Measurements from ENCODE around the gene CDKAL1. TPM values are rescaled to one million over a fixed set of nuclear protein-coding genes. Genes with fewer than 3 reads are reported as not detected.

CDKAL1 gene
- total RNA-seq, 1 donor from 2014 or later: 9.6 TPM

- peaks cover 9% of the 10 kb centered on the region for H3K9me3 Mint-ChIP-seq (ENCODE audit: low read depth)
- no peaks in the 10 kb centered on the region for H3K27me3 Mint-ChIP-seq (ENCODE audit: low read depth)
- peaks cover 16% of the 10 kb centered on the region for H3K4me1 Mint-ChIP-seq (ENCODE audit: low read depth)
- H3K36me3 Mint-ChIP-seq (ENCODE audit: low read depth): peaks cover 9% of the 10 kb centered on the region
- DNase-seq (ENCODE audit: low spot score): no peak
- TF ChIP-seq CTCF (IDR thresholded peaks at IDR 0.05): no peak
- no peak overlapping the region for H3K4me3 Mint-ChIP-seq (ENCODE audit: unreplicated experiment)
- H3K27ac Mint-ChIP-seq (ENCODE audit: unreplicated experiment): no peak overlapping the region
Observed at GRCh38 chr6:20801595-20801994, 267.3 kb downstream of the CDKAL1 start.

- Mint-ChIP-seq H3K9me3 (ENCODE audit: low read depth) (peaks cover 12% of the 10 kb centered on the region), H3K4me1 (ENCODE audit: low read depth) (peaks cover 16% of the 10 kb centered on the region), H3K27ac (ENCODE audit: unreplicated experiment) (no peak overlapping the region), H3K27me3 (ENCODE audit: low read depth) (no peaks in the 10 kb centered on the region), H3K4me3 (ENCODE audit: unreplicated experiment) (no peak overlapping the region), H3K36me3 (ENCODE audit: low read depth) (peaks cover 9% of the 10 kb centered on the region)
- no peak for DNase-seq (ENCODE audit: low spot score)
- no peak for TF ChIP-seq CTCF (IDR thresholded peaks at IDR 0.05)
Observed at GRCh38 chr6:20802596-20802995, 268.3 kb downstream of the CDKAL1 start.

- TF ChIP-seq CTCF (IDR thresholded peaks at IDR 0.05): no peak
- H3K27ac Mint-ChIP-seq (ENCODE audit: unreplicated experiment): peak overlapping the region; percentile 8
- H3K9me3 Mint-ChIP-seq (ENCODE audit: low read depth): peaks cover 12% of the 10 kb centered on the region
- H3K4me1 Mint-ChIP-seq (ENCODE audit: low read depth): peaks cover 20% of the 10 kb centered on the region
- DNase-seq (ENCODE audit: low spot score): no peak
- no peaks in the 10 kb centered on the region for H3K27me3 Mint-ChIP-seq (ENCODE audit: low read depth)
- H3K36me3 Mint-ChIP-seq (ENCODE audit: low read depth): peaks cover 9% of the 10 kb centered on the region
- H3K4me3 Mint-ChIP-seq (ENCODE audit: unreplicated experiment): no peak overlapping the region
Observed at GRCh38 chr6:20805021-20805420, 270.8 kb downstream of the CDKAL1 start.

- H3K27me3 Mint-ChIP-seq (ENCODE audit: low read depth): no peaks in the 10 kb centered on the region
- no peak overlapping the region for H3K27ac Mint-ChIP-seq (ENCODE audit: unreplicated experiment)
- H3K4me3 Mint-ChIP-seq (ENCODE audit: unreplicated experiment): no peak overlapping the region
- no peak for DNase-seq (ENCODE audit: low spot score)
- H3K4me1 Mint-ChIP-seq (ENCODE audit: low read depth): peaks cover 31% of the 10 kb centered on the region
- peaks cover 9% of the 10 kb centered on the region for H3K36me3 Mint-ChIP-seq (ENCODE audit: low read depth)
- peaks cover 16% of the 10 kb centered on the region for H3K9me3 Mint-ChIP-seq (ENCODE audit: low read depth)
- no peak for TF ChIP-seq CTCF (IDR thresholded peaks at IDR 0.05)
Observed at GRCh38 chr6:20806669-20807068, 272.4 kb downstream of the CDKAL1 start.

- H3K36me3 Mint-ChIP-seq (ENCODE audit: low read depth): peaks cover 9% of the 10 kb centered on the region
- H3K4me3 Mint-ChIP-seq (ENCODE audit: unreplicated experiment): no peak overlapping the region
- no peak overlapping the region for H3K27ac Mint-ChIP-seq (ENCODE audit: unreplicated experiment)
- H3K4me1 Mint-ChIP-seq (ENCODE audit: low read depth): peaks cover 35% of the 10 kb centered on the region
- H3K9me3 Mint-ChIP-seq (ENCODE audit: low read depth): peaks cover 16% of the 10 kb centered on the region
- TF ChIP-seq CTCF (IDR thresholded peaks at IDR 0.05): no peak
- no peak for DNase-seq (ENCODE audit: low spot score)
- H3K27me3 Mint-ChIP-seq (ENCODE audit: low read depth): no peaks in the 10 kb centered on the region
Observed at GRCh38 chr6:20808439-20808838, 274.2 kb downstream of the CDKAL1 start.
